IMR-90 (cell line): ENCODE measurements around the gene BRSK1. TPM values are rescaled to one million over a fixed set of nuclear protein-coding genes. Genes with fewer than 3 reads are reported as not detected.

Experiments used
- ATAC-seq: fragments of 200-7000 bp; cut with Tn5 transposase; 2 replicates; pipeline ENCODE4 v1.9.1; 2020; ENCODE audit warnings: low read depth, mild to moderate bottlenecking, moderate library complexity
- BruUV-seq: library from RNA; stranded (reverse); fragments of 400-500 nt; replicated peaks from 2 replicates; lab custom pipeline; 2021; lab: Mats Ljungman, UMichigan
- CTCF ChIA-PET: fragments of 300-600 bp; formaldehyde crosslinking; extraction: SDS; loops from one replicate; lab custom pipeline; 2021; ENCODE audit warnings: antibody characterized with exemption; lab: Yijun Ruan, JAX
- POLR2A ChIA-PET: fragments of 300-600 bp; sonication (Branson Sonifier 250); formaldehyde crosslinking; loops from one replicate; lab custom pipeline; 2022; ENCODE audit warnings: antibody characterized with exemption; ENCODE audit not compliant: unreplicated experiment; lab: Charles Lee
- DNase-seq: peaks from one replicate; pipeline ENCODE4 v3.0.0; 2013
- H2AFZ ChIP-seq: replicated peaks from 2 replicates; pipeline ENCODE3; 2013; ENCODE audit warnings: low read length, mild to moderate bottlenecking; ENCODE audit not compliant: poor library complexity
- H2AK5ac ChIP-seq: 2 replicates; pipeline ENCODE4 v1.6.1; 2013; ENCODE audit warnings: low read depth, low read length, inconsistent platforms
- H2AK9ac ChIP-seq: replicated peaks from 2 replicates; pipeline ENCODE3; 2013; ENCODE audit warnings: mild to moderate bottlenecking, low read depth, low read length, moderate library complexity; ENCODE audit not compliant: poor library complexity
- H2BK120ac ChIP-seq: 2 replicates; pipeline ENCODE4 v1.6.1; 2013; ENCODE audit warnings: low read depth, low read length, inconsistent platforms
- H2BK15ac ChIP-seq: 3 replicates; pipeline ENCODE4 v1.6.1; 2013; ENCODE audit warnings: low read depth, low read length, inconsistent platforms
- H2BK20ac ChIP-seq: 2 replicates; pipeline ENCODE4 v1.6.1; 2013; ENCODE audit warnings: low read depth, mild to moderate bottlenecking, inconsistent platforms, low read length, moderate library complexity
- H2BK5ac ChIP-seq: 2 replicates; pipeline ENCODE4 v1.6.1; 2013; ENCODE audit warnings: mild to moderate bottlenecking, low read depth, low read length, inconsistent platforms; ENCODE audit not compliant: poor library complexity, severe bottlenecking
- H3K14ac ChIP-seq: replicated peaks from 2 replicates; pipeline ENCODE4 v1.6.1; 2013; ENCODE audit warnings: low read depth, low read length, inconsistent platforms
- H3K18ac ChIP-seq: 2 replicates; pipeline ENCODE4 v1.6.1; 2013; ENCODE audit warnings: low read depth, low read length, control low read depth
- H3K23ac ChIP-seq: 2 replicates; pipeline ENCODE4 v1.6.1; 2013; ENCODE audit warnings: low read depth, low read length, inconsistent platforms
- H3K27ac ChIP-seq: 2 replicates; pipeline ENCODE4 v1.5.1; 2013; ENCODE audit warnings: mild to moderate bottlenecking, control low read depth, low read length; ENCODE audit not compliant: insufficient read depth
- H3K27me3 ChIP-seq: 2 replicates; pipeline ENCODE4 v1.6.1; 2013; ENCODE audit warnings: low read length; ENCODE audit not compliant: control insufficient read depth, insufficient read depth
- H3K36me3 ChIP-seq: 2 replicates; pipeline ENCODE4 v1.6.1; 2013; ENCODE audit warnings: low read length, mixed read lengths; ENCODE audit not compliant: control insufficient read depth, insufficient read depth
- H3K4ac ChIP-seq: 2 replicates; pipeline ENCODE4 v1.6.1; 2013; ENCODE audit warnings: low read depth, low read length, inconsistent platforms
- H3K4me1 ChIP-seq: 2 replicates; pipeline ENCODE4 v1.6.1; 2013; ENCODE audit warnings: low read length, mixed read lengths; ENCODE audit not compliant: control insufficient read depth, insufficient read depth
- H3K4me2 ChIP-seq: 2 replicates; pipeline ENCODE4 v1.6.1; 2013; ENCODE audit warnings: low read depth, mild to moderate bottlenecking, control low read depth, low read length, moderate library complexity
- H3K4me3 ChIP-seq: 2 replicates; pipeline ENCODE4 v1.5.1; 2013; ENCODE audit warnings: low read depth, mild to moderate bottlenecking, control low read depth, low read length, moderate library complexity; ENCODE audit not compliant: insufficient read depth
- H3K56ac ChIP-seq: 2 replicates; pipeline ENCODE4 v1.6.1; 2013; ENCODE audit warnings: low read length, inconsistent platforms; ENCODE audit not compliant: insufficient read depth; ENCODE audit errors: extremely low read depth
- H3K79me1 ChIP-seq, 2 experiments: 2 replicates each; pipeline ENCODE4 v1.6.1; 2013; ENCODE audit warnings: low read length in 2 of 2, inconsistent platforms in 1 of 2, low read depth in 1 of 2
- H3K9ac ChIP-seq: 2 replicates; pipeline ENCODE4 v1.6.1; 2013; ENCODE audit warnings: low read depth, low read length, control low read depth
- H3K9me1 ChIP-seq: 2 replicates; pipeline ENCODE4 v1.6.1; 2013; ENCODE audit warnings: low read length, inconsistent platforms; ENCODE audit not compliant: insufficient read depth
- H3K9me3 ChIP-seq: 2 replicates; pipeline ENCODE4 v1.6.1; 2013; ENCODE audit warnings: low read length; ENCODE audit not compliant: control insufficient read depth, insufficient read depth
- H4K20me1 ChIP-seq: 2 replicates; pipeline ENCODE4 v1.6.1; 2013; ENCODE audit warnings: low read length, inconsistent platforms; ENCODE audit not compliant: insufficient read depth
- H4K5ac ChIP-seq: 2 replicates; pipeline ENCODE4 v1.6.1; 2013; ENCODE audit warnings: mild to moderate bottlenecking, low read depth, low read length, control low read depth
- H4K8ac ChIP-seq, 2 experiments: 2 replicates each; pipeline ENCODE4 v1.6.1; 2013; ENCODE audit warnings: low read depth in 2 of 2, low read length in 2 of 2, control low read depth in 1 of 2, inconsistent platforms in 1 of 2
- H4K91ac ChIP-seq: 2 replicates; pipeline ENCODE4 v1.6.1; 2013; ENCODE audit warnings: low read depth, low read length, inconsistent platforms; ENCODE audit not compliant: insufficient read depth
- BHLHE40 ChIP-seq: fragments of 150-350 bp; IDR thresholded peaks from 2 replicates; pipeline ENCODE4 v1.6.1; 2016; ENCODE audit warnings: mild to moderate bottlenecking, low read depth, low read length
- CEBPB ChIP-seq: IDR thresholded peaks from 2 replicates; pipeline ENCODE4 v1.6.1; 2012; ENCODE audit warnings: low read depth, low read length, improper control_type of control experiment
- CTCF ChIP-seq: conservative IDR thresholded peaks from 2 replicates; pipeline ENCODE4 v1.5.1; 2012; ENCODE audit warnings: mild to moderate bottlenecking, low read depth, low read length, improper control_type of control experiment
- ELK1 ChIP-seq: fragments of 150-350 bp; IDR thresholded peaks from 2 replicates; pipeline ENCODE4 v1.6.1; 2016; ENCODE audit warnings: low read depth, mild to moderate bottlenecking, low read length, moderate library complexity, borderline replicate concordance
- MAFK ChIP-seq: IDR thresholded peaks from 2 replicates; pipeline ENCODE4 v1.6.1; 2012; ENCODE audit warnings: low read depth, low read length, improper control_type of control experiment
- MAZ ChIP-seq: IDR thresholded peaks from 2 replicates; pipeline ENCODE4 v1.6.1; 2012; ENCODE audit warnings: low read depth, mild to moderate bottlenecking, low read length, improper control_type of control experiment, moderate library complexity, borderline replicate concordance
- NFE2L2 ChIP-seq: fragments of 150-350 bp; IDR thresholded peaks from 2 replicates; pipeline ENCODE4 v1.6.1; 2016; ENCODE audit warnings: low read depth, mild to moderate bottlenecking, low read length
- RCOR1 ChIP-seq: IDR thresholded peaks from 2 replicates; pipeline ENCODE4 v1.6.1; 2012; ENCODE audit warnings: mild to moderate bottlenecking, low read length, improper control_type of control experiment; ENCODE audit not compliant: insufficient replicate concordance
- RFX5 ChIP-seq: IDR thresholded peaks from 2 replicates; pipeline ENCODE4 v1.8.0; 2012; ENCODE audit warnings: low read depth, mild to moderate bottlenecking, low read length, moderate library complexity
- SMC3 ChIP-seq: fragments of 150-350 bp; IDR thresholded peaks from 2 replicates; pipeline ENCODE4 v1.6.1; 2016; ENCODE audit warnings: low read depth, mild to moderate bottlenecking, antibody characterized with exemption, low read length, moderate library complexity
- USF2 ChIP-seq: fragments of 150-350 bp; IDR thresholded peaks from 2 replicates; pipeline ENCODE4 v1.6.1; 2017; ENCODE audit warnings: mild to moderate bottlenecking, antibody characterized with exemption, low read length, low read depth
- WGBS, 2 experiments: methylation state at CpG; one replicate each; pipeline versions ENCODE4 v1.1.5 to v1.1.7; 2013; ENCODE audit warnings: missing lambda C conversion rate in 2 of 2; ENCODE audit not compliant: insufficient read length in 1 of 2; ENCODE audit errors: extremely low coverage in 2 of 2; 5-methylcytosine and 5-hydroxymethylcytosine counted together
- dilution Hi-C: fragments of 300-500 bp; cut with HindIII; formaldehyde crosslinking; loops from one replicate; pipeline ENCODE4 v1.14.3; 2018; ENCODE audit warnings: low sequenced_read_pairs; ENCODE audit not compliant: unreplicated experiment
- in situ Hi-C: fragments of 300-500 bp; cut with MboI; formaldehyde crosslinking; loops from 3 replicates; pipeline ENCODE4 v1.14.3; 2019; ENCODE audit warnings: low sequenced_read_pairs, inconsistent platforms, mixed read lengths
- intact Hi-C: fragments of 100-400 bp; cut with micrococcal nuclease; formaldehyde crosslinking; loops from 2 replicates; pipeline ENCODE4 v1.10.0; 2022
- polyA plus RNA-seq, 3 experiments: library from polyadenylated mRNA; depleted of rRNA; stranded (reverse); fragments of >200 nt; gene quantifications; 2 replicates each; pipeline ENCODE4 v1.2.3, GENCODE V29; 2012; ENCODE audit warnings: low replicate concordance in 1 of 3
- total RNA-seq: library from RNA; depleted of rRNA; stranded (reverse); fragments of >200 nt; gene quantifications from 2 replicates; pipeline ENCODE4 v1.2.3, GENCODE V29; 2012

Gene BRSK1
- total and polyA plus RNA-seq, 2 of the 4 experiments (the other 2 are of a cell fraction) = 2.5 to 22.3 TPM

GRCh38 chr19:55341595-55342531, 58.1 kb downstream of the BRSK1 start (continued):
- no peak for TF ChIP-seq CEBPB
- no peak for TF ChIP-seq MAZ

- H3K4me1 ChIP-seq = peaks cover 10% of the 10 kb centered on the region
- CTCF ChIA-PET = no interaction called here
- dilution Hi-C loops (no loop called here), intact Hi-C loops (no loop called here), in situ Hi-C loops (no loop called here)
- H2AK9ac ChIP-seq = peak overlapping the region; percentile 78
- no peak overlapping the region for H2BK15ac ChIP-seq
- H3K18ac ChIP-seq = no peak overlapping the region
- H2AK5ac ChIP-seq = no peak overlapping the region
- H3K27ac ChIP-seq = no peak overlapping the region
- H3K27me3 ChIP-seq = no peaks in the 10 kb centered on the region
- no peak overlapping the region for H2BK5ac ChIP-seq
- H4K5ac ChIP-seq = no peak overlapping the region
- H3K14ac ChIP-seq = no peak overlapping the region; the same call in 1 of the 2 replicates
- ATAC-seq (no peak), DNase-seq (no peak)
- no TSS peak for BruUV-seq
- peaks cover 18% of the 10 kb centered on the region; the same call in 1 of the 2 replicates for H3K36me3 ChIP-seq
- peaks cover 6% of the 10 kb centered on the region for H4K20me1 ChIP-seq
- 67% methylated on average over 6 of the region's 9 CpGs; no CpG with 5 or more reads in 1 of the 2 experiments for WGBS, 2 experiments
- H4K8ac ChIP-seq = no peak overlapping the region
- no peaks in the 10 kb centered on the region for H3K9me3 ChIP-seq
- H3K23ac ChIP-seq = no peak overlapping the region
- H2BK120ac ChIP-seq = peak overlapping the region; percentile 23; the same call in 1 of the 2 replicates
- H3K9ac ChIP-seq = no peak overlapping the region
- H2BK20ac ChIP-seq = 0 out of 2 replicates have a peak overlapping the region, but pooled peaks have one; percentile 43
- no peak overlapping the region for H2AFZ ChIP-seq
- H3K56ac ChIP-seq = no peak overlapping the region
- no peak overlapping the region for H3K4me2 ChIP-seq
- no peak overlapping the region for H4K91ac ChIP-seq
- H3K4me3 ChIP-seq = no peak overlapping the region
- POLR2A ChIA-PET = no interaction called here
- H3K4ac ChIP-seq = peak overlapping the region; percentile 27
- H3K9me1 ChIP-seq = peaks cover 6% of the 10 kb centered on the region; the same call in 1 of the 2 replicates
- H3K79me1 ChIP-seq = peaks cover 4 to 17% of the 10 kb centered on the region in 2 experiments; a peak in 3 of 4 replicates
- TF ChIP-seq ELK1 (no peak), USF2 (no peak), BHLHE40 (no peak), CTCF (no peak), NFE2L2 (no peak), MAFK (no peak), RCOR1 (no peak), SMC3 (no peak), RFX5 (no peak)
Observed at GRCh38 chr19:55344444-55344843, 60.6 kb downstream of the BRSK1 start.
